Inflammatory macrophage treated with lipopolysaccharide for 1 hour (primary cell): ENCODE measurements around the gene BMPR1A.

Source experiments
- DNase-seq, 2 donors: peaks; one replicate each; pipeline ENCODE4 v3.0.0-alpha.2; 2020 to 2022

The BMPR1A gene

GRCh38 chr10:86804805-86805204, 48.4 kb downstream of the BMPR1A start:
- DNase-seq, result no peak

DNA sequence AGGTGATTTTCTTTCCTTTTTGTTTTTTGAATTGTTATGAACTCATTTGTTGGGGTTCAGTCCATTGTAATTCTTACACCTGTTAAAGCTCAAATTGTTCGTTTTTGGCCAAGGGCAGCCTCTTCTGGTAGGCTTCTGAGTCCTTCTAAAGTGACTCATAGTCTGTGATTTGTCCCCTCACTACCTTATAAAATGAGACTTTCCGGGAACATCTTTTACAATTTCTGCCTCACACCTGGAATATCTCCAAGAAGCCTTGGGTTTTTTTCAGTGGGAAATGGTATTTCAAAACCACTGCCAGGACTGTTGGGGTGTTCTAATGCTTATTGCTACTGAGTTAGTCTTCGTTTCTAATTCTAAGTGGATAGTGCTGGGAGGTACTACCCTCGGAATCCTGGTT, 56.7 kb downstream of the BMPR1A start:
- DNase-seq, result no peak

GRCh38 chr10:86813982-86814381, 57.6 kb downstream of the BMPR1A start:
- no peak for DNase-seq

DNA sequence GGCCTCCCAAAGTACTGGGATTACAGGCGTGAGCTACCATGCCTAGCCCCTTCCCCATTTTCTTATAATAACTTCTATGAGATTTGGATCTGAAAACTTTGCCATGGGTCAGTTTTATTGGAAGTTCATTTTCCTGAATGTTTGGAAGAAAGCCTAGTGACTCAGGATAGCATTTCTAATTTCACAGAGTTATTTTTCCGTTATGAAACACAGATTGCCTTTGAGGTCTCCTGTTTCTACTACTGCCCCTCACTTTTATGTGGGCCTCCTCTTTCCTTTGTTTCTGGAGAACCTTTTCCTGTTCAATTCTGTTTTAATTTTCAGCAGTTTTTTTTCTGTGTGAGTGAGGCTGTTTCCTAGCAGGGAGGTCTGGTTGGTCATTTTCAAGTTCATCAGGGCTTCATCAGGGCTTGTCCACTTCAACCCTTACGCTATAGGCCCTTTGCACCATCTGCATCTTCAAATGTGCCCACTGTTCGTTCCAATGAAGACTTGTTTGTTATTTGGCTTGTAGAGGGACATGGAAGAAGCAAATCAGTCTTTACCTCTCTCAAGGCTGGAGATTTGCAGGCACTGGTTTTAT, 58.7 kb downstream of the BMPR1A start:
- DNase-seq, result no peak

DNA sequence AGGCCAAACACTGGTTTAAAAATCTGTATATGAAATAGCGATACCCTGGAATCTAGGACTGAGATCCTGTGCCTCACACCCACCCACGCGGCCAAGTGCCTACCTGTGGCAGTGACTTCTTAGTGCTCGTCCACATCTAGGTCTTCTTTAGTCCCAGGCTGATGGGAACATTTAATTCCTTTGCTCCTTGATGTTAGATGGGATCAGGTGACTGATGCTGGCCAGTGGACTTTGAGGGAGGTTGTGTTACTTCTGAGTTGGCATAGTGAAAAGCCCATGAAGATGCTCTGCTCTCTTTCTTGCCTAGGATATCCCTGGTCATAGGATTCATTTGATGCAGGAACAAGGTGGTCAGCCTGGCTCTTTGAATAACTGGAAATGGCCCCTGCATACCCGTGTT, 59.2 kb downstream of the BMPR1A start:
- no peak for DNase-seq

GRCh38 chr10:86817246-86817645, 60.8 kb downstream of the BMPR1A start:
- DNase-seq, result no peak

- no peak for DNase-seq
Measured at GRCh38 chr10:86819567-86819966, 63.1 kb downstream of the BMPR1A start.

DNA sequence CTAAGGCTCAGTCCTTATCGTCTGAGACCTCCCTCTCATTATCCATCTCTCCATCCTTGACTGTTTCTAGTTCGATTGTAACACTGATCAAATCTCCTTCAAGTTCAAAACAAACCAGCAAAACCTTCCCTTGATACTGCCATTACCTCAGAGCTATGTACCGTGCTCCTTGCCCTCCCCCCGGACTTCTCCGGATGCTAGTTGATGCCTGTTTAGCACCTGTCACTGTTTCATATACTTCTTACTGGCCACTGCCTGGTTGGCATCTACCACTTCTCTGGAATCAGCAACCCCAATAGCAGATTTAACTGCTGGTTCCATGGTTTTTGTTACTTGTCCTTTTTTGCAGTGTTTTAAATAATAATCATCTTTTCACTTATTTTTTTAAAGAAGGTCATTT, 64.1 kb downstream of the BMPR1A start:
- no peak for DNase-seq

DNA sequence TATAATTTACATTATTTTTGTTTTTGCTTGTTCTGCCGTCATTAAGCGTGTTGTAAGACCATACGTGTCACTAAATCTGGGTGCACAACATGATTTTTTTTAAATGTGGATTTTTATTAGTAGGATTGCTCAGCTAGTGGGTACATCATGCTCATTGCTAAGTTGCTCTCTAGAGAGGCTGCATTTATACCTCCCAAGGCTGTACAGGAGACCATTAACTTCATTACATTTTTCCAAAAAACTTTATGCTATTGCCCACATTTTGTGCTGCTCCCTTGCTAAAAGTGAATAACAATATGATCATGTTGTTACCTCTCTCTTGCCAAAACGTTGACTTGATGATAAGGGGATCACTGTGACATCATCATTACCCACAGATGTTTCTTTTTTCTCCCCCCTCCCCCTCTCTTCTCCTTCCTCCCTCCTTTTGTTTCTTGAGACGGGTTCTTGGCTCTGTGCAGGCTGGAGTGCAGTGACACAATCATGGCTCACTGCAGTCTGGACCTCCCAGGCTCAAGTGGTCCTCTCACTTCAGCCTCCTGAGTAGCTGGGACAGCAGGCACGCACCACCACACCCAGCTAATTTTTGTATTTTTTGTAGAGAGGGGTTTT, 65.1 kb downstream of the BMPR1A start:
- no peak for DNase-seq

- DNase-seq, result no peak
Measured at GRCh38 chr10:86823565-86823964, 67.1 kb downstream of the BMPR1A start.

DNA sequence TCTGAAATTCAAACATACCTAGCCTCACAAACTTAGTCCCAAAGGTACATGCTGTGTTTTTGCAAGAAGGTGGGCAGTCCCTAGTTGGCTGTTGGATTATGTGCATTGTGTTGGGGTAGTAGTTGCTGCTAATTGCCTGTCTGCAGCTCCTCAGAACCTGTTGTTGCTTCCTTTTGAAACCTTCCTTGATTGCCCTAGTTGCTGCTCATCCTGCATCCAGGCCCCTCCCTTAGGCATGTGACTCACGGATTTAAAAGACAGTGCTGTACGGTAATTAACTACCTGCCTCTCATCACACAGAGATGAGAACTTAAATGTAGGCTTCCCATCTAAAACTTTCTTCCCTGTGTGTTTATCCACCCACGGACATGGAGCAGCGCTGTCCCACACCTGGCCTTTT, 67.7 kb downstream of the BMPR1A start:
- no peak for DNase-seq

DNA sequence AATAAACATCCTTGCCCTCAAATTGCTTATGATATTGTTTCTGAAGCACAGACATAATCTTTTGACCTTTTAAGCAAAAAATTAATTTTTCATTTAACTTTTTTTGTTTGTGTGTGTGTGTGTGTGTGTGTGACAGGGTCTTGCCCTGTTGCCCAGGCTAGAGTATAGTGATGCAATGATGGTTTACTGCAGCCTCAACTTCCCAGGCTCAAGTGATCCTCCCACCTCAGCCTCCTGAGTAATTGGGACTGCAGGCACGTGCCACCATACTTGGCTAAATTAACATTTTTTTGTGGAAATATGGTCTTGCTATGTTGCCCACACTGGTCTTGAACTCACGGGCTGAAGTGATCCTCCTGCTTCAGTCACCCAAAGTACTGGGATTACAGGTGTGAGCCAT, 68.9 kb downstream of the BMPR1A start:
- no peak for DNase-seq

DNA sequence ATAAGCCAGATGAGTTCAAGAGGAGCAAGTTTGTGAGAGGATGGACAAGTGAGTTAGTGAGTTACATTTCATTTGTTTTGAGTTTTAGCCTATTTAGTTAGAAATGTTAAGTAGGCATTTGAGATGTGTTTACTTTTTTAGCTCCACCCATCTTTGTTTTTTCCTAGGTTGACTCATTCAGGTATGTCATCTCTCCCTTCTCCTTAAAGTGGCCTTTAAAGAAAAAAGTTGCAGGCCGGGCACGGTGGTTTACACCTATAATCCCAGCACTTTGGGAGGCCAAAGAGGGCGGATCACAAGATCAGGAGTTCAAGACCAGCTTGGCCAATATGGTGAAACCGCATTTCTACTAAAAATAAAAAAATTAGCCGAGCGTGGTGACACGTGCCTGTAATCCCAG, 71.2 kb downstream of the BMPR1A start:
- DNase-seq, result no peak

DNA sequence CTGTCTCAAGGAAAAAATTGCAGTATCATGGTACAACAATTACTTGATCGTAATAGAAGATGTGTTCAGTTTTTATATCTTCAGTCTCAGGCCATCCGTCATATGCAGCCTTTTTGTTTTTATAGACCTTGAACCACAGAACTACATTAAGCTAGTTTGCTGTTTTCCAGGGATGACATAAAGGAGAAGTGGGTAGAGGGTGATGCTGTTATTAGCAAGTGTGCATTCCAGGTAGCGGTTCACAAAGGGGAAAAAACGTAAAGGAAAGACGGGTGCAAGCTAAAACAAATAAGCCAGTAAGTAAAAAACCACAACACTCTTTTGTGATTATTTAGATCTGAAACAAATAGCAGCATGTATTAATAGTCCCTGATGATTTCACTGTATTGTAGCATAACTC, 71.7 kb downstream of the BMPR1A start:
- DNase-seq, result no peak

DNA sequence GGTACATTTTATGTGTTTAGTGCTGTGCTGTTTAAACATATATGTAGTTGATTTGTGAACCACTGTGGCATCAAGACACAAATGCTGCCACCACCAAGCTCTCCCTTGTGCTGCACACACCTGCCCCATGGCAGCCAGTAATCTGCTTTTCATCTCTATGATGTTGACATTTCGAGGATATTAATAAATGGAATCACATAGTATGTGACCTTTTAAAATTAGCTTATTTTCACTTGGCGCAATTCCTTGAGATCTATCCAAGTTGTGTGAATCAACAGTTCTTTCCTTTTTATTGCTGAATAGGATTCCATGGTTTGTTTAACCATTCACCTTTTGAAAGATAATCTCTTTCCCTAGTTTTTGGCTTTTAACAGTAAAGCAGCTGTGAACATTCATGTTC, 73.1 kb downstream of the BMPR1A start:
- no peak for DNase-seq

DNA sequence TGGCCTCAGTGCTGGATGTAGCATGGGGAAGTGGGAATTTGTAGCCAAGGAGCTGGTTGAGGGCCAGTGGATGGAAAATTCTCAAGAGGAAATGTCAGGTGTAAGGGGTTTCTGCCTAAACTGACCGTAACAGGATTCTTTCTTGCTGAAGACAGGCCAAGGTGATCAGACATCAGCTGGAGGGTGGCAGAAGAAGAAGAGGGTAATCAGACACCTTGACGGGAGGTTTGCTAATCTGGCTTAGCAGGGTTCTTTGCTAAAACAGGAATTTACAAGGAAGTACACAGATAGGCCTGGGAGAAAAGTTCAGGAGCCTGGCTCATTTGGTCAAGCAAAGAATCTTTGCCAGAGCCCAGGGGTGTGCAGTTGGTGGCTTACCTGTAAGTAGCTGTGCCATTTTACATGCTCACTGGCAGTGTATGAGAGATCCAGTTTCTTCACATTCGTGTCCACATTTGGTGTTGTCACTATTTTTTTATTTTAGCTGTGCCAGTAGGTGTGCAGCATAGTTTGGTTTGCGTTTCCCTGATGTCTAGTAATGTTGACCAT, 73.7 kb downstream of the BMPR1A start:
- no peak for DNase-seq

DNA sequence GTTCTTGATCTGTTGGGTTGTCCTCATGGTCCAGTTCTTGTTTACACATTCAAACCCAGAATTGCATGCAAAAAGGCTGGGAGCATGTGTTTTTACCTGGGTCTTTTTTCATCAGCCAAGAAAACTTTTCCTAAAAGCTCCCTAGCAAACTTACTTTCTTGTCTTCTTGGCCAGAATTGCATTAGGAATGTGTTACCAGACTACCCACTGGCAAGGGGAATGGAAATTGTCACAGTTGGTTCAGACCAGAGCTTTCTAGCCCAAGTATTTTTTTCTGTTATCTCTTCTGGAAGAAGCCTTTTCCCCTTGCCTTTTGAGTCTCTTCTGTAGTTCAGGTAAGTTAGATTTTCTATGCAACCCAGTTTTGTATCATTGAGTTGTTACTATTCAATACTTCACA, 77.5 kb downstream of the BMPR1A start:
- no peak for DNase-seq

- DNase-seq, result no peak
Measured at GRCh38 chr10:86836044-86836443, 79.6 kb downstream of the BMPR1A start.

DNA sequence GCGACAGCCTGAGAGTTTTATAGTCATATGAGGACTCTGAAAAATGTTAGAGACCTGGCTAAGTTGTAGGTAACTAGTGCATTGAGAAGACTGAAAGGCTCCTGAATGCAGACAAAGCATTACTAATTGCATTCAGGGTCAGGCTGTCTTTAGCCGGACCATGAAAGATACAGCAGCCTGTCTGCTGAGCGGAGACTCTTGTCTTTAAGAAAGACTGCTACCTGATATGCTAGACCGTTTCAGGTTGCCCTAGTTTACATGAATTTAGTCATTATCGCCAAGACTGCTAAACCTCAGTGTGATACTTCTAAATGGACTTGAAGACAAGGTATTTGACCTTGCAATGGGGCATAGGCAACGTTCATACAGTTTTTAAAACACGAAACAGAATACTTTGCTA, 81.2 kb downstream of the BMPR1A start:
- no peak for DNase-seq

GRCh38 chr10:86840498-86840897, 84.1 kb downstream of the BMPR1A start:
- no peak for DNase-seq

DNA sequence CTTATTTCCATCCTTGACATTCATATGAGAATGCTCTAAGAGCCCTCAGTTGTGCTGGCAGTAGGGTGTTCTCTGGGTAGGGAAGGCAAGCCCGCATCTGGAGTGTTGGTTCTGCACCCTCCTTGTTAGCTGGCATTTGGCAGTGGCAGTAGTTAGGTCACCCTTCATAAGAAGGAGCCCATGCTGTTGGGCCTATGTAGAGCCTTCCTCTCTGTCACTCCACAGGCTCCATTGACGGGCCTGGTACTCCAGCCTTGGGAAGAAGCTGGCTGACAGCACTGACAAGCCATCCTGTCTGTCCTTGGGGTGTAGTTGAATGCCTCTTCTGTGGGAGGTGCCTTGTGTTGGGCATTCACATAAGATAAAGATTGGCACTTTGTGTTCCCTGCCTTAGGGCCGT, 89.7 kb downstream of the BMPR1A start:
- DNase-seq, result no peak

- no peak for DNase-seq
Measured at GRCh38 chr10:86848747-86849146, 92.3 kb downstream of the BMPR1A start.

DNA sequence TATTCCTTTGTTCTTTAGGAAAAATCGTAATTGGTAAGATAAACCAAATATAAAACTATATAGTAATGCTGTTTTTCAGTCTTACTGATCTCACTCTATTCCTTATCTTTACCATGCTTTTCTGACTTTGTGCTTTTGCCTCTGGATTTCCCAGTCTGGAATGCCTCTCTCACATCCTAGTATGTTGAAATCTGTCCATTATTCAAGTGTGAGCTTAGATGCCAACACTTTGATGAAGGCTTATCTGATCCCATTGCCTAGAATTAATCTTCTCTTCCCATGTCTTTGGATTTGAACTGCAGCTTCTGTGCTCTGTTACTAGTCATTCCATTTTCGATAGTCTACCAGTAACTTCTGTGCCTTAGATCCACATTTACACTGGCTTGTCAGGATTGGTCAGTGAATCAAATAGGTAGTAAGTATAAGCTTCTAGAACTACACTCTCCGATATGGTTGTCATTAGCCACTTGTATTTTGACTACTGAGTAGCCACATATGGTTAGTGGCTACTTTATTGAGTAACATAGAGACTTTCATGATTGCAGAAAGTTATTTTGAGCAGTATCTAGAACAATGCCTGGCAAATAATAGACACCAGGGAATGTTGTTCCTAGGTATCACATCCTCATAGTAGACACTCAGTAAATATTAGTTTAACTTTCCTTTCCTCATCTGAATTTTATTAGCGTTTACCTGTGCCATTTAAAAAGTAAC, 92.9 kb downstream of the BMPR1A start:
- DNase-seq, result no peak

- DNase-seq, result no peak
Measured at GRCh38 chr10:86850481-86850880, 94.1 kb downstream of the BMPR1A start.
